K562 (cell line): ENCODE measurements around the gene PACS1. TPM values are rescaled to one million over a fixed set of nuclear protein-coding genes. Genes with fewer than 3 reads are reported as not detected.
A peak's percentile ranks its signal among the peaks of the same experiment; 100 is the strongest.

ENCODE experiments used
- ARID2 ChIP-seq: fragments of 450-650 bp; IDR thresholded peaks from 2 replicates; pipeline ENCODE4 v1.6.1; 2017; ENCODE audit warnings: antibody characterized with exemption, mild to moderate bottlenecking
- ATF1 ChIP-seq, 2 experiments: fragments of 450-650 bp in 1 of 2; IDR thresholded peaks; 2 replicates each; pipeline ENCODE4 v1.6.1; 2016; ENCODE audit warnings: missing compliant biosample characterization in 1 of 2, missing genetic modification characterization in 1 of 2
- CCAR2 ChIP-seq: fragments of 200-400 bp; formaldehyde crosslinking; IDR thresholded peaks from 2 replicates; pipeline ENCODE4 v1.6.1; 2017; ENCODE audit warnings: mild to moderate bottlenecking, low read depth, low read length
- CSDE1 ChIP-seq, 2 experiments: fragments of 450-650 bp; IDR thresholded peaks; 2 replicates each; pipeline ENCODE4 v1.6.1; 2016; ENCODE audit warnings: mild to moderate bottlenecking in 1 of 2
- EGR1 ChIP-seq: fragments of 450-650 bp; conservative IDR thresholded peaks from 2 replicates; pipeline ENCODE4 v1.6.1; 2017; ENCODE audit warnings: mild to moderate bottlenecking
- KDM1A ChIP-seq, 2 experiments: fragments of 450-650 bp; IDR thresholded peaks; 2 replicates each; pipeline ENCODE4 v1.6.1; 2016; ENCODE audit warnings: mild to moderate bottlenecking in 2 of 2
- PRMT5 ChIP-seq: sonication (generic); formaldehyde crosslinking; IDR thresholded peaks from 2 replicates; pipeline ENCODE4 v1.5.0; 2020; ENCODE audit warnings: missing genetic modification reagents
- RAD21 ChIP-seq, 2 experiments: fragments of 250-450 bp in 1 of 2; fragments of 450-650 bp in 1 of 2; sonication (Bioruptor Pico) in 1 of 2; formaldehyde crosslinking in 1 of 2; IDR thresholded peaks in 1 of 2; conservative IDR thresholded peaks in 1 of 2; 2 replicates each; pipeline versions ENCODE4 v1.4.0 to v1.8.0; 2020 to 2022; ENCODE audit warnings: mild to moderate bottlenecking in 2 of 2, moderate library complexity in 1 of 2
- SAFB ChIP-seq: fragments of 200-400 bp; formaldehyde crosslinking; IDR thresholded peaks from 2 replicates; pipeline ENCODE4 v1.6.1; 2017; ENCODE audit warnings: low read depth, low read length, borderline replicate concordance
- SRSF7 ChIP-seq: fragments of 200-400 bp; formaldehyde crosslinking; optimal IDR thresholded peaks from 2 replicates; pipeline ENCODE3; 2017; ENCODE audit warnings: mild to moderate bottlenecking, low read depth, low read length
- TAF15 ChIP-seq: fragments of 200-400 bp; formaldehyde crosslinking; IDR thresholded peaks from 2 replicates; pipeline ENCODE4 v1.6.1; 2017; ENCODE audit warnings: mild to moderate bottlenecking, low read depth, low read length, moderate library complexity
- TBP ChIP-seq: optimal IDR thresholded peaks from 2 replicates; pipeline ENCODE3; 2011; ENCODE audit warnings: low read depth, low read length, improper control_type of control experiment
- XRCC4 ChIP-seq: IDR thresholded peaks from one replicate; pipeline ENCODE4 v1.6.1; 2011; ENCODE audit not compliant: insufficient read depth, insufficient read length; ENCODE audit errors: extremely low read depth
- ZNF197 ChIP-seq: fragments of 200-800 bp; sonication (Bioruptor generic); IDR thresholded peaks from 2 replicates; pipeline ENCODE4 v1.6.1; 2016; ENCODE audit warnings: low read depth, missing genetic modification characterization, missing compliant biosample characterization
- ZNF644 ChIP-seq: fragments of 200-800 bp; sonication (Bioruptor generic); IDR thresholded peaks from 2 replicates; pipeline ENCODE4 v1.6.1; 2016; ENCODE audit warnings: low read depth, missing genetic modification characterization, missing compliant biosample characterization
- ZNF668 ChIP-seq: fragments of 250-450 bp; sonication (Bioruptor Pico); IDR thresholded peaks from 2 replicates; pipeline ENCODE4 v1.8.0; 2022; ENCODE audit warnings: mild to moderate bottlenecking, inconsistent platforms
- polyA plus RNA-seq, 8 experiments: library from polyadenylated mRNA; depleted of rRNA in 4 of 8; stranded (reverse) in 5 of 8; unstranded in 3 of 8; fragments of >200 nt; fragmentation: Nextera tagmentation in 2 of 8; fragmentation: Illumina TruSeq in 1 of 8; extraction: Ambion mirVana in 2 of 8; extraction: Trizol in 1 of 8; gene quantifications; 2 replicates each; pipeline versions ENCODE4 v1.2.1 to v1.2.3, GENCODE V29; 2011 to 2014; ENCODE audit warnings: inconsistent platforms in 1 of 8, missing spikeins in 1 of 8
- total RNA-seq, 7 experiments: library from RNA; depleted of rRNA in 6 of 7; stranded (reverse); fragments of >200 nt in 6 of 7; fragmentation: Illumina TruSeq in 2 of 7; extraction: Trizol in 2 of 7; gene quantifications; 2 replicates each; pipeline versions ENCODE4 v1.2.1 to v1.2.3, GENCODE V29; 2011 to 2021; ENCODE audit warnings: low replicate concordance in 1 of 7
- TF ChIP-seq, protein P1 (sequence below): fragments of 450-650 bp; IDR thresholded peaks from 2 replicates; pipeline ENCODE4 v1.6.1; 2014; ENCODE audit warnings: low read depth, mild to moderate bottlenecking, moderate library complexity, borderline replicate concordance
- TF ChIP-seq, protein P2 (sequence below): sonication (generic); formaldehyde crosslinking; IDR thresholded peaks from 2 replicates; pipeline ENCODE4 v1.8.0; 2023; ENCODE audit warnings: mild to moderate bottlenecking, missing genetic modification reagents
- TF ChIP-seq, protein P3 (sequence below): fragments of 250-450 bp; sonication (Bioruptor Pico); IDR thresholded peaks from 2 replicates; pipeline ENCODE4 v1.5.0; 2021; ENCODE audit warnings: mild to moderate bottlenecking, borderline replicate concordance
- TF ChIP-seq, protein P4 (sequence below), 2 experiments: fragments of 200-800 bp in 1 of 2; sonication (Bioruptor generic) in 1 of 2; sonication (generic) in 1 of 2; formaldehyde crosslinking in 1 of 2; IDR thresholded peaks in 1 of 2; conservative IDR thresholded peaks in 1 of 2; 2 replicates each; pipeline versions ENCODE4 v1.5.0 to v1.6.1; 2016 to 2020; ENCODE audit warnings: missing compliant biosample characterization in 1 of 2, missing genetic modification characterization in 1 of 2, missing genetic modification reagents in 1 of 2

PACS1 gene
- total and polyA plus RNA-seq, 9 of the 15 experiments (the other 6 are each of a cell fraction or from before 2014, with no cell fraction given): 0.34 to 28.1 (median 8.5) TPM

DNA sequence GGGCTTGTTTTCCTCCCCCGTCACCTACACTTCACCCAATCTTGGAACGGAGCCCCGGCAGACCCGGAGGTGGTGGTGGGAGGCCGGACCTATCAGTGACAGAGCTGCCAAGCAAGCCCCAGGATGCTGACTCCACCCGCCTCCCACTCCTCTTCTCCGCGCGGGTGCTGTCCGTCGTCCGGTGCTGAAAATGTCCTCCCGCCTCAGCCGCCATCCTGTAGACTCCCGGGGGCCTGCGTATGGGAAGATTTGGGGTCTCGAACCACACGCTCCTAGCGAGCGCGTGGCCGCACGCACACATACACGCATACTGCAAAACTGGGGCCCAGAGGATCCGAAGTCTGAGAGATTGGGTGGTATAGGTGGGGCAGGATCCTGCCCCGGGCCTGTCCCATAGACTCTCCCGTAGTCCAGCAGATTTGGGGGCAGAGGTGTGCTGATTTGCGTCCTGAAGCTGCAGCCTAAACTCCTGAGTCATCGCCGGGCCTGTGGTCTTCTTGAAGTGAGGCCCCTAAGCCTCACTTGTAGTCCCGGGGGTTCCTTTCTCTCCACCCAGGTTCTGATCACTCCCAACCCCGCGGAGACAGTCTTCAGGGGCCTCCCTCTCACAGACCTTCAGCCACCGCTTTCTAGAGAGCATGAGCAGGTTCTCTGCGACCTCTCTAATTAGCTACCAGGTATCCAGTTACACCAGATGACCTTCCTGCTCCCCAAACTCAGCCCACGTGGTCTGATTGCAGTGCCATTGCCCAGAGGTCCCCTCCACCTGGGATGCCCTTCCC, 219.7 kb downstream of the PACS1 start (continued):
- TF ChIP-seq, protein P1, sequence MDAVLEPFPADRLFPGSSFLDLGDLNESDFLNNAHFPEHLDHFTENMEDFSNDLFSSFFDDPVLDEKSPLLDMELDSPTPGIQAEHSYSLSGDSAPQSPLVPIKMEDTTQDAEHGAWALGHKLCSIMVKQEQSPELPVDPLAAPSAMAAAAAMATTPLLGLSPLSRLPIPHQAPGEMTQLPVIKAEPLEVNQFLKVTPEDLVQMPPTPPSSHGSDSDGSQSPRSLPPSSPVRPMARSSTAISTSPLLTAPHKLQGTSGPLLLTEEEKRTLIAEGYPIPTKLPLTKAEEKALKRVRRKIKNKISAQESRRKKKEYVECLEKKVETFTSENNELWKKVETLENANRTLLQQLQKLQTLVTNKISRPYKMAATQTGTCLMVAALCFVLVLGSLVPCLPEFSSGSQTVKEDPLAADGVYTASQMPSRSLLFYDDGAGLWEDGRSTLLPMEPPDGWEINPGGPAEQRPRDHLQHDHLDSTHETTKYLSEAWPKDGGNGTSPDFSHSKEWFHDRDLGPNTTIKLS: peak; percentile 96
- no peak for TF ChIP-seq ARID2
- no peak for TF ChIP-seq SRSF7
- TF ChIP-seq ATF1 (CRISPR knock-in tag; IDR thresholded peaks at IDR 0.05): 0 out of 2 replicates have a peak, but pooled peaks have one; percentile 9
- no peak for TF ChIP-seq ATF1 (tag; IDR thresholded peaks at IDR 0.05)
- TF ChIP-seq, protein P2, sequence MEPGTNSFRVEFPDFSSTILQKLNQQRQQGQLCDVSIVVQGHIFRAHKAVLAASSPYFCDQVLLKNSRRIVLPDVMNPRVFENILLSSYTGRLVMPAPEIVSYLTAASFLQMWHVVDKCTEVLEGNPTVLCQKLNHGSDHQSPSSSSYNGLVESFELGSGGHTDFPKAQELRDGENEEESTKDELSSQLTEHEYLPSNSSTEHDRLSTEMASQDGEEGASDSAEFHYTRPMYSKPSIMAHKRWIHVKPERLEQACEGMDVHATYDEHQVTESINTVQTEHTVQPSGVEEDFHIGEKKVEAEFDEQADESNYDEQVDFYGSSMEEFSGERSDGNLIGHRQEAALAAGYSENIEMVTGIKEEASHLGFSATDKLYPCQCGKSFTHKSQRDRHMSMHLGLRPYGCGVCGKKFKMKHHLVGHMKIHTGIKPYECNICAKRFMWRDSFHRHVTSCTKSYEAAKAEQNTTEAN (CRISPR knock-in tag): peak; percentile 68; the same call in 1 of the 2 replicates
- TF ChIP-seq PRMT5 (CRISPR knock-in tag): peak; percentile 98
- TF ChIP-seq, protein P3, sequence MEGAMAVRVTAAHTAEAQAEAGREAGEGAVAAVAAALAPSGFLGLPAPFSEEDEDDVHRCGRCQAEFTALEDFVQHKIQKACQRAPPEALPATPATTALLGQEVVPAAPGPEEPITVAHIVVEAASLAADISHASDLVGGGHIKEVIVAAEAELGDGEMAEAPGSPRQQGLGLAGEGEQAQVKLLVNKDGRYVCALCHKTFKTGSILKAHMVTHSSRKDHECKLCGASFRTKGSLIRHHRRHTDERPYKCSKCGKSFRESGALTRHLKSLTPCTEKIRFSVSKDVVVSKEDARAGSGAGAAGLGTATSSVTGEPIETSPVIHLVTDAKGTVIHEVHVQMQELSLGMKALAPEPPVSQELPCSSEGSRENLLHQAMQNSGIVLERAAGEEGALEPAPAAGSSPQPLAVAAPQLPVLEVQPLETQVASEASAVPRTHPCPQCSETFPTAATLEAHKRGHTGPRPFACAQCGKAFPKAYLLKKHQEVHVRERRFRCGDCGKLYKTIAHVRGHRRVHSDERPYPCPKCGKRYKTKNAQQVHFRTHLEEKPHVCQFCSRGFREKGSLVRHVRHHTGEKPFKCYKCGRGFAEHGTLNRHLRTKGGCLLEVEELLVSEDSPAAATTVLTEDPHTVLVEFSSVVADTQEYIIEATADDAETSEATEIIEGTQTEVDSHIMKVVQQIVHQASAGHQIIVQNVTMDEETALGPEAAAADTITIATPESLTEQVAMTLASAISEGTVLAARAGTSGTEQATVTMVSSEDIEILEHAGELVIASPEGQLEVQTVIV (CRISPR knock-in tag): no peak
- TF ChIP-seq, protein P4, sequence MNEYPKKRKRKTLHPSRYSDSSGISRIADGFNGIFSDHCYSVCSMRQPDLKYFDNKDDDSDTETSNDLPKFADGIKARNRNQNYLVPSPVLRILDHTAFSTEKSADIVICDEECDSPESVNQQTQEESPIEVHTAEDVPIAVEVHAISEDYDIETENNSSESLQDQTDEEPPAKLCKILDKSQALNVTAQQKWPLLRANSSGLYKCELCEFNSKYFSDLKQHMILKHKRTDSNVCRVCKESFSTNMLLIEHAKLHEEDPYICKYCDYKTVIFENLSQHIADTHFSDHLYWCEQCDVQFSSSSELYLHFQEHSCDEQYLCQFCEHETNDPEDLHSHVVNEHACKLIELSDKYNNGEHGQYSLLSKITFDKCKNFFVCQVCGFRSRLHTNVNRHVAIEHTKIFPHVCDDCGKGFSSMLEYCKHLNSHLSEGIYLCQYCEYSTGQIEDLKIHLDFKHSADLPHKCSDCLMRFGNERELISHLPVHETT (CRISPR knock-in tag; conservative IDR thresholded peaks at IDR 0.05 in 1 of 2, IDR thresholded peaks at IDR 0.05 in 1 of 2): no peak
- no peak for TF ChIP-seq TBP
- TF ChIP-seq ZNF644 (tag): no peak
- peak; percentile 27; the same call in 1 of the 2 replicates for TF ChIP-seq SAFB
- TF ChIP-seq XRCC4: no peak
- TF ChIP-seq TAF15: no peak
- peak in 1 of 2 experiments; percentile 28; a peak in 1 of 4 replicates for TF ChIP-seq KDM1A (IDR thresholded peaks at IDR 0.05)
- TF ChIP-seq ZNF668: no peak
- TF ChIP-seq ZNF197 (CRISPR knock-in tag): 0 out of 2 replicates have a peak, but pooled peaks have one; percentile 85
- no peak for TF ChIP-seq RAD21 (CRISPR knock-in tag; conservative IDR thresholded peaks at IDR 0.05 in 1 of 2, IDR thresholded peaks at IDR 0.05 in 1 of 2)
- TF ChIP-seq EGR1: peak; percentile 63
- TF ChIP-seq CSDE1 (IDR thresholded peaks at IDR 0.05): no peak
- TF ChIP-seq CCAR2: no peak
